SKM-1 treated with dmso at 0.1 percent for 144 hours (cell line): ENCODE data around the gene OR2V2.
"Not testable (repeated sequence)": the region's sequence is repeated elsewhere in the genome, so short reads cannot be mapped to it uniquely, and the experiment has no call there.

Experiments
- DNase-seq: peaks from one replicate; lab custom pipeline; 2025; ENCODE audit not compliant: unreplicated experiment; lab: John Stamatoyannopoulos, UW

OR2V2 gene

GRCh38 chr5:181146927-181147636 is at the start of gene OR2V2:
Gene OR2V2, plus strand, starts transcription at chr5:181147586. Its CDS starts 7,357 bp downstream, at chr5:181154943.
- not testable (repeated sequence) for DNase-seq

- DNase-seq: not testable (repeated sequence)
Measured at GRCh38 chr5:181097759-181098491, 49.5 kb upstream of the OR2V2 start.

- DNase-seq: no peak
Measured at GRCh38 chr5:181098762-181099601, 48.4 kb upstream of the OR2V2 start.

- no peak for DNase-seq
Measured at GRCh38 chr5:181099602-181100086, 47.7 kb upstream of the OR2V2 start.

- no peak for DNase-seq
Measured at GRCh38 chr5:181100121-181100875, 47.1 kb upstream of the OR2V2 start.

- DNase-seq: not testable (repeated sequence)
Measured at GRCh38 chr5:181101030-181101641, 46.2 kb upstream of the OR2V2 start.

GRCh38 chr5:181101930-181102674 is 45.3 kb upstream of the OR2V2 start:
- not testable (repeated sequence) for DNase-seq

- not testable (repeated sequence) for DNase-seq
Measured at GRCh38 chr5:181104259-181104568, 43.2 kb upstream of the OR2V2 start.

- DNase-seq: not testable (repeated sequence)
Measured at GRCh38 chr5:181104606-181105390, 42.6 kb upstream of the OR2V2 start.

- DNase-seq: peak; percentile 52
Measured at GRCh38 chr5:181105391-181106025, 41.9 kb upstream of the OR2V2 start.

GRCh38 chr5:181107699-181108098 is 39.7 kb upstream of the OR2V2 start:
- DNase-seq: no peak

- no peak for DNase-seq
Measured at GRCh38 chr5:181108578-181109165, 38.7 kb upstream of the OR2V2 start.

GRCh38 chr5:181109489-181110013 is 37.8 kb upstream of the OR2V2 start:
- no peak for DNase-seq

- DNase-seq: no peak
Measured at GRCh38 chr5:181111010-181111409, 36.4 kb upstream of the OR2V2 start.

GRCh38 chr5:181112476-181112875 is 34.9 kb upstream of the OR2V2 start:
- no peak for DNase-seq

- DNase-seq: not testable (repeated sequence)
Measured at GRCh38 chr5:181113572-181113971, 33.8 kb upstream of the OR2V2 start.

GRCh38 chr5:181114284-181114843 is 33.0 kb upstream of the OR2V2 start:
- DNase-seq: no peak
